IgD-negative memory B cell (primary cell): ENCODE measurements around the gene ALPP. TPM values are rescaled to one million over a fixed set of nuclear protein-coding genes. Genes with fewer than 3 reads are reported as not detected.
"Not testable (repeated sequence)": the region's sequence is repeated elsewhere in the genome, so short reads cannot be mapped to it uniquely, and the experiment has no call there.

Experiments
- H3K27ac Mint-ChIP-seq, 3 donors: one replicate each; pipeline ENCODE4 v1.8.0; 2020 to 2022; ENCODE audit warnings: mild to moderate bottlenecking in 3 of 3, mixed read lengths in 3 of 3, moderate library complexity in 1 of 3
- H3K27me3 Mint-ChIP-seq: one replicate; pipeline ENCODE4 v1.8.0; 2021; ENCODE audit warnings: mixed read lengths
- H3K36me3 Mint-ChIP-seq: one replicate; pipeline ENCODE4 v1.8.0; 2020; ENCODE audit warnings: mild to moderate bottlenecking, mixed read lengths
- H3K4me1 Mint-ChIP-seq, 3 donors: one replicate each; pipeline ENCODE4 v1.8.0; 2020 to 2022; ENCODE audit warnings: mixed read lengths in 3 of 3, mild to moderate bottlenecking in 1 of 3
- H3K4me3 Mint-ChIP-seq, 4 donors: one replicate each; pipeline ENCODE4 v1.8.0; 2020 to 2022; ENCODE audit warnings: mild to moderate bottlenecking in 4 of 4, mixed read lengths in 4 of 4, moderate library complexity in 3 of 4
- H3K9me3 Mint-ChIP-seq, 3 donors: one replicate each; pipeline ENCODE4 v1.8.0; 2020 to 2021; ENCODE audit warnings: mixed read lengths in 3 of 3, mild to moderate bottlenecking in 1 of 3
- polyA plus RNA-seq: library from polyadenylated mRNA; unstranded; fragments of 300-500 nt; fragmentation: Illumina TruSeq; gene quantifications from one replicate; pipeline ENCODE4 v1.2.3, GENCODE V29; 2021

The ALPP gene
- polyA plus RNA-seq, 1 donor from 2014 or later = not detected

DNA sequence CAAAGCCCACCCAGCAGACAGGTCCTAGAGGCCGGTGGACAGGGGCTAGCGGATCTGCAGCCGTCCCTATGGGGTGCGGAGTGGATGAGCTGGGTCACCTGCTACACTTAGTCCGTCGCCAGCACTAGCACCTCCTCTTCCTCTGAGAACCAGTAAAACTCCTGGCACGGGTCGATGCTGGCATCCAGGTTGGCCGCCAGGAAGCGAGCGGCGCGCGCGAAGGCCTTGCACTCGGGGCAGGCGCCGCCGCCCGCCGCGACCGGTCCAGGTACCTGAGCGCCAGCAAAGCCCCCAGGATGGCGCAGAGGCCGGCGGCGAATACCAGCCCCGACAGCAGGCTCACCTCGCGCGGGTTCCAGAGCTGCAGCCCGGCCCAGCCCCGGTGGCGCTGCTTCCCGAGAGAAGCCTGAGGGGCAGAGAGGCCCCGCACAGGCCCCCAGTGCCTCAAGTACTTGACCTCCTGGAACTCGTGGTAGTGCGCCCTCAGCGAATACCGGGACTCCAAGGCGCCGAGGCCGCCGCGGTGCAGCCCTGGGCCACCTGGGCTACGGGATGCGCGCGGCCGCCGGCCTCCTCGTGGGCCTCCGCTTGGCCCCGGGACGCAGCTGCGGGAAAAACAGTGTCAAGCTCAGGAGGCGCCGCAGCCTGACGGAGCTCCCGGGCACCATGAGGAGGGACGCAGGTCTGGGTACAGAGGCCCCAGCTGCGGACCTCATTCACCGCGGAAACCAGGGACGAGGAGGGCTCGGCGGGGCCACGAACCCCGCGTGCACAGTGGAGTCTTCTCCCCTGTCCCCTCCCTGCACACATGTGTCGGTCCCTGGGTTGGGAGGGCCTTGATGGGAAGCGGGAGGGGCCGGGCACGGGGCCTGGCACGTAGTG lies 27.5 kb upstream of the ALPP start:
- Mint-ChIP-seq H3K4me1 (peaks cover 0 to 2% (median 0%) of the 10 kb centered on the region in 3 donors), H3K36me3 (no peaks in the 10 kb centered on the region), H3K9me3 (peaks cover 0 to 3% (median 0%) of the 10 kb centered on the region in 3 donors), H3K27ac (no peak overlapping the region), H3K4me3 (no peak overlapping the region), H3K27me3 (peaks cover 20% of the 10 kb centered on the region)

DNA sequence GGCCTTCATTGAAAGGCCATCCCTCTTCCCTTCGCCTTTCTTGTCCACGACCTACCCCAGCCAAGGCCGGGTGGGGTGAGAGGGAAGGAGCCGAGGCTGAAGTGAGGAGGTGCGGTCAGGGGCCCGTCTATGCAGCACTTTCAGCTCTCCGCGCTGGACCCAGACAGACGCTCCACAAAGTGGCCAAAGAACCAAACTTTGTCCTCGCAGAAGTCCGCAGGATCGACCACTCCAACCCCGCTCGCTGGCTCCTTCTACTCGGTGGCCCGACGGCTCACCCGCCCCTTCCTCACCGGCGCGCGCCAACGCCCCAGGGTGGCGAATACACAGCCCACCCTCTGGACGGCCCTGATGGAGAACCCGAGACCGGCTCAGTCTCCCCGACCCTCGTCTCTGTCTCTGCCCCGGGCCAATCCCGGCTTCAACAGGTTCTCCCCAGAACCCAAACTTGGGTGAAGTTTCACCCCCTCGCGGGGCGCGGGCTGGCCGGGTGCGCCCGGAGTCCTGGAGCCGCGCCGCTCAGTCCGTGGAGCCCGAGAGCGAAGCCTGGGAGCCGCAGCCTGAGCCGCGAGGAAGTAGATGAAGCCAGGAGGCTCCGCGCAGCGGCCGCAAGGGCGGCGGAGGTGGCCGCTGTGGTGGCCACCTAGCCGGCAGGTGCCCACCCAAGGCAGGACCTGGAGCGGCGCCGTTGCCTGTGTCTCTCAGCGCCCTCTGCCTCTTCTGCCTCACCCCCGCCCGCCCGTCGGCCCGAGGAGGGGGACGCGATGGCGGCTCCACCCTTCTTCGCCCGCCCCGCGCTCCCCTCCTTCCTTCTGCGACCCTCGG lies 26.7 kb upstream of the ALPP start:
- Mint-ChIP-seq H3K4me1 (peaks cover 0 to 2% (median 0%) of the 10 kb centered on the region in 3 donors), H3K4me3 (peak overlapping the region in 1 of 4 donors; percentile 16), H3K27ac (no peak overlapping the region), H3K36me3 (no peaks in the 10 kb centered on the region), H3K27me3 (peaks cover 22% of the 10 kb centered on the region), H3K9me3 (peaks cover 0 to 1% (median under 1%) of the 10 kb centered on the region in 3 donors)

DNA sequence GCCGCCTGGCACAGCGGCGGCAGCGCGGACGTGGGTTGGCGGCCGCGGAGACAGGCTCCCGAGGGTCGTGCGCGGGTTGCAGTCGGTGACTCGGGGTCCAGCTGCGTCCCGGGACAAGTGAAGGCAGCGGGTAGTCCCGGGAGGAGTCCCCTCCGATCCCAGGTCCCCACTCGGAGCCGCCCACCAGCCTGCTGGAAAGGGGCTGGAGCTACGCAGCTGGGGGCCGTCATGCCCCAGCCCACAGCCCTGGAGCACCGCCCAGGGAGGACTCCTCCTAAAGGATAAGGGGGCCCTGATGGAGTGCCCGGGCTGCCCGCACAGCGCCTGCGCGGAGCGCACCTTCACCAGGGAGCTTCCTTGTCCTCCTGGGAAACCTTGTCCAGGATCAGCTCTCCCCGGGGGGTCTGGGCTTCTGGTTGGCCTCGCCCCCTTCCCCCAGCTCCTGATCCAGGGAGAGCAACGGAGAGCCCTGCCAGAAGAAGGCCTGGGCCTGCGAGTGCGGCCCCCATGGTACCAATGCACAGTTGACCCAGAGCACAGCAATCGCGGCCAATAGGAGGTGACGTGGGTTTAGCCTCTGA lies 25.9 kb upstream of the ALPP start:
- H3K9me3 Mint-ChIP-seq = peaks cover 0 to 2% (median 0%) of the 10 kb centered on the region in 3 donors
- no peak overlapping the region for H3K27ac Mint-ChIP-seq
- peaks cover 0 to 2% (median 0%) of the 10 kb centered on the region in 3 donors for H3K4me1 Mint-ChIP-seq
- H3K36me3 Mint-ChIP-seq = no peaks in the 10 kb centered on the region
- H3K27me3 Mint-ChIP-seq = peaks cover 22% of the 10 kb centered on the region
- no peak overlapping the region for H3K4me3 Mint-ChIP-seq

DNA sequence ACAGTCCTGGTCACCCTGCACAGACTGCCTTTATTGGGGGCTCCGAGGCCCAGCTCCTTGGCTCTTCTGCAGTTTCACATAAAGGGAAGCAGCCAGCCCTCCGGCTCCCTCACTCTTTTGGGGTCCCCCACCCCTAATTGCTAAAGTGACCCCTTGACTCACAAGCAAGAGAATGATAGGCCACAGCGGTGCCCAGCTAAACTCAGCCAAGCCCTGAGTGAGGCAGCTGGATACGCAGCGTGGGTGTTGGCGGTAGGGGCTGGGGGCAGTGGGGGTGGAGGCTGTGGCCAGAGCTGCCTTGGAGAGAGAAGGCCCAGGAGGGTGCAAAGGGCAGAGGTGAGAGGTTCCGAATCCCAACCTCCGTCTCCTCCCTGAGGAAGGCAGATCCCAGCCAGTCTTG lies 25.5 kb upstream of the ALPP start:
- H3K4me3 Mint-ChIP-seq = no peak overlapping the region
- no peak overlapping the region for H3K27ac Mint-ChIP-seq
- peaks cover 0 to 2% (median 0%) of the 10 kb centered on the region in 3 donors for H3K9me3 Mint-ChIP-seq
- H3K4me1 Mint-ChIP-seq = peaks cover 0 to 2% (median 0%) of the 10 kb centered on the region in 3 donors
- peaks cover 22% of the 10 kb centered on the region for H3K27me3 Mint-ChIP-seq
- no peaks in the 10 kb centered on the region for H3K36me3 Mint-ChIP-seq

DNA sequence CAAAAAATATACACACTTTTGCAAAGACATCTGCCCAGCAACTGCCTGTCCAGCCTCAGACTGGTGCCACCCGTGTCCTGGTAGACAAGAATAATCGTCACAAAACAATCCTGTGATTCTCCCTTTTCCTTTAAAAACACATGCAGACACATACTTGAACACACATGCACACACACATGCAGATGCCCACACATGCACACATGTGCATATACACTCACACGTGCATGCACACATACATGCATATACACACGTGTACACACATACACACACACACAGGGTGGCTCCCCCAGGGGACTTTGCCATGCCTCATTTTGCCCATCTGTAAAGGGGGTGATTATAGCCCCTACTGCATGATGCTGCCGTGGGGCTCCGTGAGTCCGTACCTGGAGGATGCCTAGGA lies 24.9 kb upstream of the ALPP start:
- Mint-ChIP-seq H3K36me3 (no peaks in the 10 kb centered on the region), H3K4me3 (no peak overlapping the region), H3K4me1 (peaks cover 0 to 2% (median 0%) of the 10 kb centered on the region in 3 donors), H3K27ac (no peak overlapping the region), H3K9me3 (peaks cover 0 to 2% (median 1%) of the 10 kb centered on the region in 3 donors), H3K27me3 (peaks cover 22% of the 10 kb centered on the region)

DNA sequence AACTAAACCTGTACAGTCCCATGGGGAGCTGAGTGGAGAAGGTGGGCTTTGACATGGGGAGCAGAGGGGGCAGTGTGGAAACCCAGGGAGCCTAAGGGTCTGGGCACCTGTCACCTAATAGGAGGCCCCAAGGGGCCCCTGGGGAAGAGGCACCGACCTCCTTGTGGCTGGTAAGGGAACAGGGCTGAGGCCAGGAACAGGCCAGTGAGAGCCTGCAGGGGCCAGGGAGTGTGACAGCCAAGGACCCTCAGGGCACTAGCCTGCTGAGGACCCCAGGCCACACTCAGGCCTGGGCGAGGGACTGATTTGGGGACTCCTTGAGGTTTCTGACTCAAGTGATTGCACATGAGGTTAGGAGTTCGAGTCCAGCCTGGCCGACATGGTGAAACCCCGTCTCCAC lies 24.5 kb upstream of the ALPP start:
- Mint-ChIP-seq H3K4me1 (peaks cover 0 to 2% (median 0%) of the 10 kb centered on the region in 3 donors), H3K4me3 (no peak overlapping the region), H3K9me3 (peaks cover 0 to 2% (median 1%) of the 10 kb centered on the region in 3 donors), H3K27ac (no peak overlapping the region), H3K36me3 (no peaks in the 10 kb centered on the region), H3K27me3 (peaks cover 22% of the 10 kb centered on the region)

DNA sequence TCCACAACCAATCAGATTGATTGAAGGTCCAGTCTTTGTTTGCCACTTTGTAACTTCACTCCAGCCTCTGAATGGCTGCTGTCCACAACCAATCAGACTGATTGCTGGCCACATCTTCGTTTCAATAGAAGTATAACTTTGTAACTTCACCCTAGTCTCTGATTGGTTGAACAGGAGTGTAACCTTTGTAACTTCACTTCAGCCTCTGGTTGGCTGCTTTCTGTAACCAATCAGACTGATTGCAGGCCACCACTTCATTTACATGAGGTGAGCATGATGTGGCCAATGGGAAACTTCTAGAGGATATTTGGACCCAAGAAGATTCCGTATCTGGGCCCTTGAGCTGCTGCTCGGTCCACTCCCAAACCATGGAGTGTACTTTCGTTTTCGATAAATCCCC lies 16.9 kb upstream of the ALPP start:
- Mint-ChIP-seq H3K27me3 (peaks cover 3% of the 10 kb centered on the region), H3K4me1 (peaks cover 0 to 5% (median 5%) of the 10 kb centered on the region in 3 donors), H3K36me3 (no peaks in the 10 kb centered on the region), H3K9me3 (peaks cover 0 to 2% (median 1%) of the 10 kb centered on the region in 3 donors), H3K27ac (no peak overlapping the region), H3K4me3 (no peak overlapping the region)

DNA sequence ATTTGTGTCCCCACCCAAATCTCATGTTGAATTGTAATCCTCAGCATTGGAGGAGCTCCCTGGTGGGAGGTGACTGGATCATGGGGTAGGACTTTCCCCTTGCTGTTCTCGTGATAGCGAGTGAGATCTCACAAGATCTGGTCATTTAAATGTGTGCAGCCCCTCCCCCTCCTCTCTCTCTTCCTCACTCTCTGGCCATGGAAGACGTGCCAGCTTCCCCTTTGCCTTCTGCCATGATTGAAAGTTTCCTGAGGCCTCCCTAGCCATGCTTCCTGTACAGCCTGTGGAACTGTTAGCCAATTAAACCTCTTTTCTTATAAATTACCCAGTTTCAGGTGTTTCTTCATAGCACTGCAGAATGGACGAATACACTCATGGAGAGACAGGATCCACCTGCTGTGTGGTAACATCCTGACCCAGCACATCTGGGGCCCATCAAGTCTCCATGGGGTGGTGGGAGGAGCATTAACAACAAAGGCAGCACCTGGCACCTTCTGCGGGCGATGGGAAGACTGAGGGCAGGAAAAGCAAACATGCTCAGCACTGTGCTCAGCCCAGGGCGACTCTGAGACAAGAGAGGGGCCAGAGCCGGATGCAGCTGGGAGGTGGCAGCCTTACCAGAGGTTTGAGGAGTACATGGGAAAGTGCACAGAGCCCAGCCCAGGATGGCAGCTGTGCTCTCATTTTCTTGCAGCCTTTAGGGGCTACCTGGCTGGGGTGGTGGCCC lies 16.2 kb upstream of the ALPP start:
- Mint-ChIP-seq H3K4me3 (no peak overlapping the region), H3K27ac (no peak overlapping the region), H3K9me3 (peaks cover 0 to 1% (median 0%) of the 10 kb centered on the region in 3 donors), H3K36me3 (no peaks in the 10 kb centered on the region), H3K27me3 (peaks cover 6% of the 10 kb centered on the region), H3K4me1 (peaks cover 0 to 5% (median 5%) of the 10 kb centered on the region in 3 donors)

DNA sequence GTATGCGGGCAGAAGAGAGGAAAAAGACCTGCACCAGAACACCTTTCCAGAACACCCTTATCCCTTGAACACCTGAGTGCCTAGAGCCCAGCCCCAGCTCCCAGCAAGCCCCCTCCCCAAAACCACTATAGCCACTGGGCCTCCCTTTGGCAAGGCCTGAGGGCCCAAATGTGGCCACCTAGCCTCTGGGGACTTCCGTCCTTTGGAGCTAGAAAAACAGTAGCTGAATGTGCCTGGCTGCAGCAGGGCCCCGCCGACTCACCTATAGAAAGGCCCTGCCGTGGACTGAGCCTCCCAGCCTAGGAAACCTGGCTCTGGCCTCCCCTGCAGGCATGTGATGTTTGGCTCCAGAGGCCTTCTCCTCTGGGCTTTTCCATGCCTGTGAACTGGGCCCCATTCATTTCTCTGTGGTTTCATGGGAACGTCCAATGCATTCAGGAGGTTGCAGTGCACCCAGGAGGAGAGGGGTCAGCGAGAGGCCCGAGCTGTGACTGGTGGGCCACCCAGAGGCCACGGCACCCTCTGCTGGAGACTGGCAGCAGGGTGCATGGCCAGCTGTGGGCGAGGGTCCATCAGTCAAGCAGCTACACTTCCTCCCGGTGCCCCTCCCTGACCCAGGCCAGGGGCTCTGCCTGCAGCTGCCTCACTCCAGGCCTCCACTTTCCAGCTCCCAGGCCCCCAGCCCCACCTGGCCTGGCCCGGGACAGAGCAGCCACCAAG lies 15.3 kb upstream of the ALPP start:
- H3K27ac Mint-ChIP-seq = peak overlapping the region in 1 of 3 donors; percentile 45
- not testable (repeated sequence) for H3K4me1 Mint-ChIP-seq, H3K36me3 Mint-ChIP-seq, H3K9me3 Mint-ChIP-seq, H3K27me3 Mint-ChIP-seq
- H3K4me3 Mint-ChIP-seq = peak overlapping the region in 2 of 4 donors; percentile 76 to 88

DNA sequence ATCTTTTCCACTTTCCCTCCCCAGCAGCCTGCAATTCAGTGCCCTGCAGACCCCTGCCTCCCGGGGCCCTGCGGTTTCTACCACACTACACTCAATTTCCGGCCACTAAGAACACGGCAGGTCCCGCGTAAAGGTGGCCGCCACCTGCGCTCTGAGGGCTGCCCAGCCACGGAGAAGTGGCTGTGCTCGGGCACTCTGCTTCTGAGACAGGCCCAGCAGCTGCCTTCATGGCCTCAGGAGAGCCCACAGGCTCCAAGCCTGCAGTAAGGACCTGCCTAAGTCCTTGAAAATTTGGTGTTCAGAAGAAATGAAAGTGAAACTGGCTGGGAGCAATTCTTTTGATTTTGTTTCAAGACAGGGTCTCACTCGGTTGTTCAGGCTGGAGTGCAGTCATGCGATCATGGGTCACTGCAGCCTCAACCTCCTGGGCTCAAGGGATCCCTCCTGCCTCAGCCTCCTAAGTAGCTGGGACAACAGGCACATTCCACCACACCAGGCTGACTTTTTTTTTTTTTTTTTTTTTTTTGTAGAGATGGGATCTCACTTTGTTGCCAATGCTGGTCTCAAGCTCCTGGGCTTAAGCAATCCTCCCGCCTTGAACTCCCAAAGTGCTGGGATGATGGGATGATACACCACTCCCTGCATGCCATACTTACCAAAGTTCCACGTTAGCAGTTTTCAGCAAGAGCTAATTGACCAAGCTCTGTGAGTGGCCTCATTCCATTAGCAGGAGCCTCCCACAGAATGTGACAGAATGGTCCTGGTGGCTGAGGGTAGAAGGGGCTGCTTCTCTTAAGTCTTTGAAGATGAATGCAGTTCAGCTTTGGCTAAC lies 14.6 kb upstream of the ALPP start:
- Mint-ChIP-seq H3K9me3 (no peaks in the 10 kb centered on the region), H3K36me3 (no peaks in the 10 kb centered on the region), H3K4me1 (peaks cover 0 to 5% (median 5%) of the 10 kb centered on the region in 3 donors), H3K27ac (peak overlapping the region in 1 of 3 donors; percentile 45), H3K4me3 (peak overlapping the region in 3 of 4 donors; percentile 54 to 88 (median 76)), H3K27me3 (peaks cover 6% of the 10 kb centered on the region)

DNA sequence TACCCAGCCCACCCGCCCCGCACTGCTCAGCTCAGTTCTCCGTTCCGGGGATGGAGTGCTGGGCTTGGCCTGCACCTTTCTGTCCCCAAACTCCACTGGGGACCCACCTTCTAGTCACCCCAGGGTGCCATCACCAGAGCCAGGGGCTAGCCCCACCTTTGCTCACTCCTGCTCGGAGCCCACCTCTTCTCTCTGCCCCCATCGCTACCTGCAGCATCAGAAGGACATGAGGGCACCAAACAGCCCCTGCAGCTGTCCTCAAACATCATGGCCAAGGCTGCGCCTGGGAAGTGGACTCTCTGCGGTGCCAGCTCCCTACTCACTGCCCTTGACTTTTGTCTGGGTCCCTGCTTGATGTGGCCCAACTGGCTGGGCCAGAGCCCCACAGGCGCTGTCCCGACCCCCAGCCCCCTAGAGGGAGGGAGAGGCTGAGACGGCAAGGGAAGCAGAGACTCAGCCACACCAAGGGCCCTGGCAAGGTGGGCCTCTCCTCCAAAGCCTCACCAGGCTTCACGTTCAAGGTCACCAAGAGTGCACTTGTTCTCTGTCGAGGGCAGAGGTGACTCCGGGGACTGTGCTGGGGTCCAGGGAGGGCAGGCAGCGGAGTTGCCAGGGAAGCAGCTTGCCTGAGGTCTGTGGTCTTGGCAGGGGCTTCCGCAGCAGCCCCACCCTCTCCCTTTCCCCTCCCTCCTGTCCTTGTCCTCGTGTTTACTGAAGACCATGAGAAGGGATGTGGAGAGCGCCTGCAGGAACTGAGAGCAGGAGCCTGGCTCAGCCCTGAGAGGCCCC lies 13.6 kb upstream of the ALPP start:
- H3K4me3 Mint-ChIP-seq = peak overlapping the region in 1 of 4 donors; percentile 81
- not testable (repeated sequence) for H3K9me3 Mint-ChIP-seq, H3K4me1 Mint-ChIP-seq

DNA sequence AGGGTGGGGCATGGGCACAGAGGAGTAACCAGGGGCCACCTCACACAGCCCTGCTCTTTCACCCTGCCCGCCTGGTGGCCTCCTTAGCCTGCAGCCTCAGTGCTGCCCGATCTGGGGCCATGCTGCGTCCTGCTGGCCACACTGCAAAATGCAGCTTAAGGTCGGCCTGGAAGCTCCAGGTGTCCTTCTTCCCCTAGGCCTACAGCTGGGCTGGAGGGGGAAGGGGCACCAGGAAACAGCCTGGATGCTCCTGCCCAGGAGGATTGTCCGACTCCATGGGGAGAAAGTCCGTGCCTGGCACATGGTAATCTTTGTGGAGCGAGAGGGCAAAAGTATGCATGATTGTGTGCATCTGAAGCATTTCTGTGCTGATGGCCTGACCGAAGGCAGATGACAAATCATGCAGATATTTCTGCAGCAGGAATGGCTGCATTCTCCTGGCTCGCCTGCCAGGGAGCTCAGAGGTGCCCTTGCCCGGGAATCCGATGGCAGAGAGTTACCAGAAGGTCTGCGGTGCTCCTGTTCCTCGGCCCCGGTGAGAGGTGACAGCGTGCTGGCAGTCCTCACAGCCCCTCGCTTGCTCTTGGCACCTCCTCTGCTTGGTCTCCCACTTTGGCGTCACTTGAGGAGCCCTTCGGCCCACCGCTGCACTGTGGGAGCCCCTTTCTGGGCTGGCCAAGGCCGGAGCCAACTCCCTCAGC lies 12.8 kb upstream of the ALPP start:
- Mint-ChIP-seq H3K36me3 (no peaks in the 10 kb centered on the region), H3K4me3 (no peak overlapping the region), H3K4me1 (peaks cover 0 to 5% (median 5%) of the 10 kb centered on the region in 3 donors)

More for the DNA sequence above, 13.6 kb upstream of the ALPP start:
- not testable (repeated sequence) for H3K27ac Mint-ChIP-seq, H3K27me3 Mint-ChIP-seq, H3K36me3 Mint-ChIP-seq

More for the DNA sequence above, 12.8 kb upstream of the ALPP start:
- Mint-ChIP-seq H3K9me3 (no peaks in the 10 kb centered on the region), H3K27ac (no peak overlapping the region), H3K27me3 (peaks cover 6% of the 10 kb centered on the region)
